GM12891 (cell line): ENCODE results near the gene GALNT10.

ENCODE experiments used
- PAX5 ChIP-seq: IDR thresholded peaks from 2 replicates; pipeline ENCODE4 v1.6.1; 2011; ENCODE audit warnings: low read length, moderate library complexity, mild to moderate bottlenecking; ENCODE audit not compliant: insufficient read depth, severe bottlenecking
- POLR2A ChIP-seq: IDR thresholded peaks from 2 replicates; pipeline ENCODE4 v1.6.1; 2011; ENCODE audit warnings: low read depth, low read length, control low read depth
- POLR2AphosphoS5 ChIP-seq: IDR thresholded peaks from 2 replicates; pipeline ENCODE4 v1.6.1; 2011; ENCODE audit warnings: low read depth, low read length, control low read depth
- TAF1 ChIP-seq: IDR thresholded peaks from 2 replicates; pipeline ENCODE4 v1.6.1; 2011; ENCODE audit warnings: low read depth, low read length, control low read depth

DNA sequence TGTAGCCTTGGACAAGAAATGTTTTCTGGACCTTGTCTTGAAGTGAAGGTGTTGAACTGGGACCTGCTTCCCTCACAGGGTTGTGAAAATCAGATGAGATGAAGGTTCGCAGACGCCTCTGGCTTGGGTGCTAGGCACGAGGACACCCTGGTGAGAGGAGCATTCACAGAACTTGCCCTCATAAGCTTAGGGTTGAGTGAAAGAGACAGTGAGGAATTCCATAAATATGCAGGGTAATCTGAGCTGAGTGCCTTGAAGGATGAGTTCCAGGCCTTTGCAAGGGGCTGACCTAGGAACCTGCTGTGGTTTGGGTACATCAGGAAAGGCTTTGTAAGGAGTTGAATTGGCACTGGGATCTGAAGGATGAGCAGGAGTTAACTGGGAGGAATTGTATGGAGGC lies 179.6 kb downstream of the GALNT10 start:
- TF ChIP-seq POLR2A (no peak), TAF1 (no peak), POLR2AphosphoS5 (no peak), PAX5 (no peak)
